Astrocyte (in vitro differentiated cells and primary cell): ENCODE data around the gene ESCO1. TPM values are rescaled to one million over a fixed set of nuclear protein-coding genes. Genes with fewer than 3 reads are reported as not detected.

Experiments used
- DNase-seq: peaks from one replicate; pipeline ENCODE4 v3.0.0-alpha.2; 2010; ENCODE audit warnings: low read depth
- FAIRE-seq: peaks from 2 replicates; lab custom pipeline; 2011; peaks lifted over from hg19 to GRCh38; lab: Jason Lieb, UNC
- H2AFZ ChIP-seq: 2 replicates; pipeline ENCODE4 v1.6.0; 2012; ENCODE audit warnings: low read depth, low read length, inconsistent platforms
- H3K27ac ChIP-seq: 2 replicates; pipeline ENCODE4 v1.5.1; 2011; ENCODE audit warnings: low read depth, low read length, inconsistent platforms
- H3K27me3 ChIP-seq: 2 replicates; pipeline ENCODE4 v1.6.0; 2011; ENCODE audit warnings: low read length, inconsistent platforms; ENCODE audit not compliant: insufficient read depth
- H3K36me3 ChIP-seq: 2 replicates; pipeline ENCODE4 v1.5.1; 2011; ENCODE audit warnings: low read length, inconsistent platforms; ENCODE audit not compliant: insufficient read depth
- H3K4me1 ChIP-seq: 2 replicates; pipeline ENCODE4 v1.5.1; 2011; ENCODE audit warnings: low read length, inconsistent platforms; ENCODE audit not compliant: insufficient read depth
- H3K4me2 ChIP-seq: 2 replicates; pipeline ENCODE4 v1.6.0; 2012; ENCODE audit warnings: low read length, inconsistent platforms
- H3K4me3 ChIP-seq: 2 replicates; pipeline ENCODE4 v1.5.1; 2011; ENCODE audit warnings: low read depth, mild to moderate bottlenecking, low read length, inconsistent platforms; ENCODE audit not compliant: insufficient read depth
- H3K79me2 ChIP-seq: 2 replicates; pipeline ENCODE4 v1.6.0; 2012; ENCODE audit warnings: mild to moderate bottlenecking, low read length, inconsistent platforms; ENCODE audit not compliant: insufficient read depth
- H3K9ac ChIP-seq: 2 replicates; pipeline ENCODE4 v1.6.0; 2012; ENCODE audit warnings: mild to moderate bottlenecking, low read length, inconsistent platforms
- H3K9me3 ChIP-seq: 2 replicates; pipeline ENCODE4 v1.5.1; 2012; ENCODE audit warnings: low read depth, mild to moderate bottlenecking, low read length, inconsistent platforms; ENCODE audit not compliant: insufficient read depth
- H4K20me1 ChIP-seq: 2 replicates; pipeline ENCODE4 v1.6.0; 2012; ENCODE audit warnings: low read length, inconsistent platforms; ENCODE audit not compliant: insufficient read depth
- H3K27ac Mint-ChIP-seq: one replicate; pipeline ENCODE4 v1.8.0; 2021; ENCODE audit warnings: mild to moderate bottlenecking, mixed read lengths; ENCODE audit not compliant: unreplicated experiment
- H3K27me3 Mint-ChIP-seq: one replicate; pipeline ENCODE4 v1.8.0; 2021; ENCODE audit warnings: low read depth, mixed read lengths; ENCODE audit not compliant: unreplicated experiment
- H3K36me3 Mint-ChIP-seq: one replicate; pipeline ENCODE4 v1.8.0; 2021; ENCODE audit warnings: low read depth, mixed read lengths; ENCODE audit not compliant: unreplicated experiment
- H3K4me1 Mint-ChIP-seq: one replicate; pipeline ENCODE4 v1.8.0; 2021; ENCODE audit warnings: low read depth, mixed read lengths; ENCODE audit not compliant: unreplicated experiment
- H3K4me3 Mint-ChIP-seq: one replicate; pipeline ENCODE4 v1.8.0; 2021; ENCODE audit warnings: mild to moderate bottlenecking, moderate library complexity, mixed read lengths; ENCODE audit not compliant: unreplicated experiment
- H3K9me3 Mint-ChIP-seq: one replicate; pipeline ENCODE4 v1.8.0; 2021; ENCODE audit warnings: mild to moderate bottlenecking, mixed read lengths; ENCODE audit not compliant: unreplicated experiment
- CTCF ChIP-seq: IDR thresholded peaks from 2 replicates; pipeline ENCODE4 v1.5.1; 2011; ENCODE audit warnings: low read depth, mild to moderate bottlenecking, inconsistent platforms, low read length, moderate library complexity; ENCODE audit not compliant: insufficient read depth
- EZH2 ChIP-seq: IDR thresholded peaks from 2 replicates; pipeline ENCODE4 v1.6.1; 2012; ENCODE audit warnings: mild to moderate bottlenecking, low read length, inconsistent platforms; ENCODE audit not compliant: insufficient read depth
- total RNA-seq: library from RNA; stranded (reverse); gene quantifications from 2 replicates; pipeline ENCODE4 v1.2.1, GENCODE V29; 2021

The ESCO1 gene
- total RNA-seq, 1 donor from 2014 or later, result 17.5 TPM

- Mint-ChIP-seq H3K4me3 (no peak overlapping the region), H3K4me1 (no peaks in the 10 kb centered on the region), H3K36me3 (peaks cover 7% of the 10 kb centered on the region), H3K9me3 (no peaks in the 10 kb centered on the region), H3K27ac (no peak overlapping the region), H3K27me3 (no peaks in the 10 kb centered on the region)
- Histone ChIP-seq H4K20me1 (peaks cover 3% of the 10 kb centered on the region), H3K27me3 (no peaks in the 10 kb centered on the region), H3K36me3 (peaks cover 6% of the 10 kb centered on the region), H3K9me3 (no peaks in the 10 kb centered on the region), H2AFZ (no peak overlapping the region), H3K4me1 (no peaks in the 10 kb centered on the region), H3K9ac (no peak overlapping the region), H3K4me2 (no peak overlapping the region), H3K79me2 (no peaks in the 10 kb centered on the region), H3K4me3 (no peak overlapping the region), H3K27ac (no peak overlapping the region)
- DNase-seq, result no peak
- TF ChIP-seq EZH2, result no peak
- no peak for TF ChIP-seq CTCF
- no peak for FAIRE-seq
Measured at GRCh38 chr18:21557607-21558253, 42.8 kb downstream of the ESCO1 start.

GRCh38 chr18:21550510-21550970 lies 50.0 kb downstream of the ESCO1 start:
- Histone ChIP-seq H4K20me1 (peaks cover 6% of the 10 kb centered on the region), H2AFZ (no peak overlapping the region), H3K9ac (no peak overlapping the region), H3K4me1 (no peaks in the 10 kb centered on the region), H3K36me3 (no peaks in the 10 kb centered on the region), H3K27ac (no peak overlapping the region), H3K79me2 (no peaks in the 10 kb centered on the region), H3K27me3 (no peaks in the 10 kb centered on the region), H3K9me3 (no peaks in the 10 kb centered on the region), H3K4me2 (no peak overlapping the region), H3K4me3 (no peak overlapping the region)
- no peak for TF ChIP-seq EZH2
- no peak for TF ChIP-seq CTCF
- peaks cover 12% of the 10 kb centered on the region for H3K36me3 Mint-ChIP-seq
- H3K4me3 Mint-ChIP-seq, result no peak overlapping the region
- no peaks in the 10 kb centered on the region for H3K27me3 Mint-ChIP-seq
- DNase-seq, result no peak
- FAIRE-seq, result no peak
- H3K9me3 Mint-ChIP-seq, result no peaks in the 10 kb centered on the region
- no peaks in the 10 kb centered on the region for H3K4me1 Mint-ChIP-seq
- H3K27ac Mint-ChIP-seq, result no peak overlapping the region

DNA sequence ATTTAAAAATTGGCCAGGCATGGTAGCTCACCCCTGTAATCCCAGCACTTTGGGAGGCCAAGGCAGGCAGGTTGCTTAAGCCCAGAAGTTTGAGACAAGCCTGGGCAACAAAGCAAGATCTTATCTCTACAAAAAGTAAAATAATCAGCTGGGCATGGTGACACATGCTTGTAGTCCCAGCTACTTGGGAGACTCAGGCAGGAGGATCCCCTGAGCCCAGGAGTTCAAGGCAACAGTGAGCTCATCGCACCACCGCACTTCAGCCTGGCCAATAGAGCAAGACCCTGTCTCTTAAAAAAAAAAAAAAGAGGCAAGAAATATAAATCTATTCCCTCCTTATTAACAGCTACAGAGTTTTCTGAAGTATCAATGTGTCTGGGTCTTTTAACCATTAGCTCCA lies 51.9 kb downstream of the ESCO1 start:
- no peak for DNase-seq
- H3K27me3 ChIP-seq, result no peaks in the 10 kb centered on the region
- Mint-ChIP-seq H3K9me3 (no peaks in the 10 kb centered on the region), H3K4me3 (no peak overlapping the region), H3K27me3 (no peaks in the 10 kb centered on the region), H3K4me1 (no peaks in the 10 kb centered on the region), H3K27ac (no peak overlapping the region), H3K36me3 (peaks cover 17% of the 10 kb centered on the region)
- TF ChIP-seq CTCF (no peak), EZH2 (no peak)
- no peak for FAIRE-seq
- no peaks in the 10 kb centered on the region for H3K9me3 ChIP-seq
- H3K4me3 ChIP-seq, result no peak overlapping the region
- H3K27ac ChIP-seq, result no peak overlapping the region
- H3K79me2 ChIP-seq, result no peaks in the 10 kb centered on the region
- peaks cover 6% of the 10 kb centered on the region for H3K36me3 ChIP-seq
- H3K9ac ChIP-seq, result no peak overlapping the region
- H4K20me1 ChIP-seq, result peaks cover 3% of the 10 kb centered on the region
- no peak overlapping the region for H3K4me2 ChIP-seq
- no peaks in the 10 kb centered on the region for H3K4me1 ChIP-seq
- H2AFZ ChIP-seq, result no peak overlapping the region
